Caco-2 (cell line): ENCODE results near the gene ADD3. TPM values are rescaled to one million over a fixed set of nuclear protein-coding genes. Genes with fewer than 3 reads are reported as not detected.

ENCODE experiments used
- BruUV-seq: library from RNA; stranded (reverse); fragments of 400-500 nt; replicated peaks from 2 replicates; lab custom pipeline; 2021; lab: Mats Ljungman, UMichigan
- CTCF ChIA-PET: fragments of 300-600 bp; sonication (Branson Sonifier 250); formaldehyde crosslinking; loops from one replicate; lab custom pipeline; 2022; ENCODE audit warnings: antibody characterized with exemption; lab: Charles Lee
- POLR2A ChIA-PET: fragments of 300-600 bp; sonication (Branson Sonifier 250); formaldehyde crosslinking; loops from one replicate; lab custom pipeline; 2022; ENCODE audit warnings: antibody characterized with exemption; lab: Charles Lee
- DNase-seq, 2 experiments: peaks; one replicate each; pipeline versions ENCODE4 v3.0.0 to v3.0.0-alpha.2; 2020 to 2022
- H3K27me3 ChIP-seq: replicated peaks from 2 replicates; pipeline ENCODE4 v1.6.0; 2011; ENCODE audit warnings: low read length; ENCODE audit not compliant: control insufficient read depth, insufficient read depth
- H3K36me3 ChIP-seq: 2 replicates; pipeline ENCODE4 v1.5.1; 2011; ENCODE audit warnings: low read length; ENCODE audit not compliant: control insufficient read depth, insufficient read depth
- H3K4me1 ChIP-seq: fragments of 250-450 bp; sonication (Bioruptor Pico); 2 replicates; pipeline ENCODE4 v1.5.1; 2020; ENCODE audit warnings: mild to moderate bottlenecking
- H3K4me3 ChIP-seq: 2 replicates; pipeline ENCODE4 v1.5.1; 2011; ENCODE audit warnings: low read depth, mild to moderate bottlenecking, control low read depth, low read length
- H3K9me3 ChIP-seq: fragments of 250-450 bp; sonication (Bioruptor Pico); 2 replicates; pipeline ENCODE4 v1.5.1; 2020; ENCODE audit warnings: mild to moderate bottlenecking, moderate library complexity
- H3K27ac Mint-ChIP-seq: one replicate; pipeline ENCODE4 v1.8.0; 2022; ENCODE audit warnings: mixed read lengths; ENCODE audit not compliant: unreplicated experiment
- H3K27me3 Mint-ChIP-seq: one replicate; pipeline ENCODE4 v1.8.0; 2022; ENCODE audit warnings: mixed read lengths; ENCODE audit not compliant: insufficient read depth, unreplicated experiment
- H3K36me3 Mint-ChIP-seq: one replicate; pipeline ENCODE4 v1.8.0; 2022; ENCODE audit warnings: mild to moderate bottlenecking, mixed read lengths; ENCODE audit not compliant: insufficient read depth, unreplicated experiment
- H3K4me1 Mint-ChIP-seq: one replicate; pipeline ENCODE4 v1.8.0; 2022; ENCODE audit warnings: low read depth, mixed read lengths; ENCODE audit not compliant: unreplicated experiment
- H3K4me3 Mint-ChIP-seq: one replicate; pipeline ENCODE4 v1.8.0; 2022; ENCODE audit warnings: mild to moderate bottlenecking, moderate library complexity, mixed read lengths; ENCODE audit not compliant: unreplicated experiment
- H3K9me3 Mint-ChIP-seq: one replicate; pipeline ENCODE4 v1.8.0; 2022; ENCODE audit warnings: mixed read lengths; ENCODE audit not compliant: unreplicated experiment
- intact Hi-C: fragments of 100-400 bp; cut with micrococcal nuclease; formaldehyde crosslinking; loops from one replicate; pipeline ENCODE4 v1.10.0; 2022; ENCODE audit not compliant: unreplicated experiment
- total RNA-seq: library from RNA; stranded (reverse); gene quantifications from 2 replicates; pipeline ENCODE4 v1.2.3, GENCODE V29; 2022
- TF ChIP-seq, protein P1 (sequence below), 2 experiments: fragments of 200-600 bp in 1 of 2; IDR thresholded peaks; 1 replicate in 1 of 2; 2 replicates in 1 of 2; pipeline versions ENCODE4 v1.5.1 to v1.8.0; 2011 to 2022; ENCODE audit warnings: antibody characterized with exemption in 1 of 2, control low read depth in 1 of 2, inconsistent platforms in 1 of 2, low read depth in 1 of 2, low read length in 1 of 2, mild to moderate bottlenecking in 1 of 2, moderate library complexity in 1 of 2; ENCODE audit not compliant: insufficient read depth in 1 of 2, severe bottlenecking in 1 of 2, unreplicated experiment in 1 of 2

ADD3 gene
- total RNA-seq, 1 experiment from 2014 or later: 264 TPM

DNA sequence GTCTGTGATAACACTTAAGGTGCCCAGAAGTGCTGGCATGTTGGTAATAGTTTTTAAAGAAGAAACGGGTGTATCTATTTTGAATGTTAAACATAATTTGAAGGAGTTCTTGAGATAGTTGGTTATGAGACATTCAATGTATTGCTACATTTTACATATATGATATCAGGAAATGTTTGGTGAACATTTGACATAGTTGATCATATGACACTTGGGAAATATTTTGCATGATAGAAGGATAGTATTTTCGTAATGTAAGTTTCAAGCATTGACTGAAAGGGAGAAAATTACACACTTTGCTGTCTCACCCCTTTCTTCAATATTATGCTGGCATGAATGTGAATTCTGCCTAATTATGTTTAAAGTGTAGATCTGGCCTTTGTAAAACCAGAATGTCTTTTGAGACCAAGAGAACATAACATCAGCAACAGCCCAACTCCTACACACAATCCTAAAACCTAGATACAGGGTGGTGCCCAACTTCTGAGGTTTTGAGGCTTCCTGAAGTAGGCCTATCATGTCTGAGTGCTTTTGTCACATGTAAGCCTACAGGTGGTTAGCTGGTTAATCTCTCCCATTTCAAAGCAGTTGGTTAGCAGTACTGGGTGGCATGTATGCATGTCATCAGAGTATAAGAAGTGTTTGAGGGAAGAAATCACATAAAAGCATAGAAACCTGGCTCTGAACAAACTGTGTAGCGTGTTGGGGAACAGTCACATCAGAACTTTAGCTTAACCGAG, 2.1 kb downstream of the ADD3 start:
- H3K36me3 ChIP-seq: peaks cover 2% of the 10 kb centered on the region; the same call in 1 of the 2 replicates
- peaks cover 12% of the 10 kb centered on the region for H3K4me1 Mint-ChIP-seq
- no peaks in the 10 kb centered on the region for H3K9me3 ChIP-seq
- no peak overlapping the region for H3K4me3 Mint-ChIP-seq
- peaks cover 46% of the 10 kb centered on the region for H3K4me1 ChIP-seq
- peaks cover 23% of the 10 kb centered on the region for H3K36me3 Mint-ChIP-seq
- H3K27me3 ChIP-seq: no peaks in the 10 kb centered on the region
- no TSS peak for BruUV-seq
- CTCF ChIA-PET: interaction anchor here (2.7 kb wide), 1 partner anchor 126 kb away, joined by 15 read pairs; no protein-coding TSS in a partner anchor
- TF ChIP-seq, protein P1, sequence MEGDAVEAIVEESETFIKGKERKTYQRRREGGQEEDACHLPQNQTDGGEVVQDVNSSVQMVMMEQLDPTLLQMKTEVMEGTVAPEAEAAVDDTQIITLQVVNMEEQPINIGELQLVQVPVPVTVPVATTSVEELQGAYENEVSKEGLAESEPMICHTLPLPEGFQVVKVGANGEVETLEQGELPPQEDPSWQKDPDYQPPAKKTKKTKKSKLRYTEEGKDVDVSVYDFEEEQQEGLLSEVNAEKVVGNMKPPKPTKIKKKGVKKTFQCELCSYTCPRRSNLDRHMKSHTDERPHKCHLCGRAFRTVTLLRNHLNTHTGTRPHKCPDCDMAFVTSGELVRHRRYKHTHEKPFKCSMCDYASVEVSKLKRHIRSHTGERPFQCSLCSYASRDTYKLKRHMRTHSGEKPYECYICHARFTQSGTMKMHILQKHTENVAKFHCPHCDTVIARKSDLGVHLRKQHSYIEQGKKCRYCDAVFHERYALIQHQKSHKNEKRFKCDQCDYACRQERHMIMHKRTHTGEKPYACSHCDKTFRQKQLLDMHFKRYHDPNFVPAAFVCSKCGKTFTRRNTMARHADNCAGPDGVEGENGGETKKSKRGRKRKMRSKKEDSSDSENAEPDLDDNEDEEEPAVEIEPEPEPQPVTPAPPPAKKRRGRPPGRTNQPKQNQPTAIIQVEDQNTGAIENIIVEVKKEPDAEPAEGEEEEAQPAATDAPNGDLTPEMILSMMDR (IDR thresholded peaks at IDR 0.05; ENCODE audit: insufficient read depth in 1 of 2, low read depth in 1 of 2, low read length in 1 of 2, severe bottlenecking in 1 of 2, unreplicated experiment in 1 of 2): no peak
- no peaks in the 10 kb centered on the region for H3K27me3 Mint-ChIP-seq
- POLR2A ChIA-PET: no interaction called here
- peak overlapping the region; percentile 94 for H3K4me3 ChIP-seq
- intact Hi-C loops: loop anchor here (2.0 kb wide), 2 partner anchors 15 to 125 kb away; no protein-coding TSS in a partner anchor
- H3K9me3 Mint-ChIP-seq: no peaks in the 10 kb centered on the region
- no peak for DNase-seq
- H3K27ac Mint-ChIP-seq: no peak overlapping the region

DNA sequence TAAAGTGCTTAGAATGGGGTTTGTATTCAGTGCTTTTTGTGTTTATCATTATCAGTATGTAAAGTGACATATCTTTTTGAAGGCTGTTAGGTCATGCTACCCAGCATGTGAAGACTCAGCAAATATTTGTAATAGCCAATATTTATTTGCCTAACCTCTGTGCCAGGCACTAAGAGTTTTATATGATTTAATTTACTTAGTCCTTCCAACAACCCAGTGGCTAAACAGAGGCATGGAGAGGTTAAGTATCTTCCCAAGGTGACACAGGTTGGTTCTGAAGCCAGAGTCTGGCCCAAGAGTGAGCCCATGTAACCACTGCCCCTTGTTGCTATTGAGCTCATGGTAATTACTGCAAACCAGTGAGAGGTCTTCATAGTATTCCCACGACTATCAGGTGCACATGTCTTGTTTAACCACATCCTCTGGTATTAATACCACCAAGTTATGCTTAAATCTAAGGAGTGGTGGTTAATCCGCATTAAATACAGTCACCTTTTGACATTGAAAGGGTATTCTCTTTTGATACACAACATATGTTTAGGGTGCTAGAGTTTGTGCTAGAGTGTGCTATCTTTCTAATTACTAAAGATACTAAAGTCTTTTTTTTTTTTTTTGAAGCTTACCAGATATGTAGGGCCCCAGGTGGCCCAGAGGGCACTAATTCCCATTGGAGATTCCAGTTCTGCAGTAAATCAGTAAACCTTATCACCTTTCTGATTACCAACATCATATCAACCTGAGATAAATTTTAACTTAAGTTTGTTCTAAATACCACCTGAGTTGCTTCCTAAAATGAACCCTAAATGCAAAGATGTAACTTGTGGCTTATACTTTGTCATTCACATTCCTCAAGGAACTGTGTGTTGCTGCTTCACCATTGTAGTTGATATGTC, 2.9 kb downstream of the ADD3 start:
- DNase-seq: no peak
- H3K4me1 ChIP-seq: peaks cover 41% of the 10 kb centered on the region
- Mint-ChIP-seq H3K27ac (no peak overlapping the region), H3K9me3 (no peaks in the 10 kb centered on the region), H3K27me3 (no peaks in the 10 kb centered on the region), H3K4me3 (no peak overlapping the region), H3K36me3 (peaks cover 30% of the 10 kb centered on the region), H3K4me1 (peaks cover 13% of the 10 kb centered on the region)
- intact Hi-C loops: no loop called here
- POLR2A ChIA-PET: interaction anchor here (0.6 to 0.8 kb wide), 2 partner anchors 26 to 66 kb away, joined by 4 to 5 read pairs; no protein-coding TSS in a partner anchor
- peaks cover 2% of the 10 kb centered on the region; the same call in 1 of the 2 replicates for H3K36me3 ChIP-seq
- H3K4me3 ChIP-seq: no peak overlapping the region; the same call in 1 of the 2 replicates
- CTCF ChIA-PET: interaction anchor here (0.6 kb wide), 1 partner anchor 43 kb away, joined by 3 read pairs; no protein-coding TSS in a partner anchor
- no peaks in the 10 kb centered on the region for H3K27me3 ChIP-seq
- BruUV-seq: no TSS peak
- TF ChIP-seq, protein P1 (IDR thresholded peaks at IDR 0.05; ENCODE audit: insufficient read depth in 1 of 2, low read depth in 1 of 2, low read length in 1 of 2, severe bottlenecking in 1 of 2, unreplicated experiment in 1 of 2): no peak
- H3K9me3 ChIP-seq: no peaks in the 10 kb centered on the region

GRCh38 chr10:110011681-110012080, 3.9 kb downstream of the ADD3 start:
- Histone ChIP-seq H3K27me3 (no peaks in the 10 kb centered on the region), H3K36me3 (peaks cover 2% of the 10 kb centered on the region; the same call in 1 of the 2 replicates), H3K4me1 (peaks cover 46% of the 10 kb centered on the region), H3K9me3 (no peaks in the 10 kb centered on the region), H3K4me3 (no peak overlapping the region)
- no peak overlapping the region for H3K27ac Mint-ChIP-seq
- H3K9me3 Mint-ChIP-seq: no peaks in the 10 kb centered on the region
- TF ChIP-seq, protein P1 (IDR thresholded peaks at IDR 0.05; ENCODE audit: insufficient read depth in 1 of 2, low read depth in 1 of 2, low read length in 1 of 2, severe bottlenecking in 1 of 2, unreplicated experiment in 1 of 2): no peak
- ChIA-PET POLR2A (no interaction called here), CTCF (interaction anchor here (0.6 to 1.0 kb wide), 2 partner anchors 26 to 127 kb away, joined by 3 read pairs; no protein-coding TSS in a partner anchor)
- H3K4me3 Mint-ChIP-seq: no peak overlapping the region
- peaks cover 37% of the 10 kb centered on the region for H3K36me3 Mint-ChIP-seq
- DNase-seq: no peak
- H3K27me3 Mint-ChIP-seq: no peaks in the 10 kb centered on the region
- BruUV-seq: no TSS peak
- H3K4me1 Mint-ChIP-seq: peaks cover 21% of the 10 kb centered on the region
- intact Hi-C loops: no loop called here
